Neutrophil (primary cell): Measurements from ENCODE around the gene POLR3B.

Source experiments
- H3K27ac ChIP-seq: fragments of 200-600 bp; sonication (generic); 2 replicates; pipeline ENCODE4 v1.5.1; 2016; ENCODE audit warnings: mild to moderate bottlenecking, moderate library complexity
- H3K27me3 ChIP-seq: fragments of 200-600 bp; sonication (generic); 2 replicates; pipeline ENCODE4 v1.6.0; 2016; ENCODE audit warnings: mild to moderate bottlenecking
- H3K36me3 ChIP-seq: fragments of 200-600 bp; sonication (generic); 2 replicates; pipeline ENCODE4 v1.5.1; 2017
- H3K4me1 ChIP-seq, 2 experiments: fragments of 200-600 bp in 1 of 2; sonication (generic) in 1 of 2; 1 replicate in 1 of 2; 2 replicates in 1 of 2; pipeline versions ENCODE4 v1.5.1 to v1.6.1; 2013 to 2016; ENCODE audit warnings: low read depth in 1 of 2, low read length in 1 of 2, mild to moderate bottlenecking in 1 of 2, moderate library complexity in 1 of 2; ENCODE audit not compliant: control insufficient read depth in 1 of 2, insufficient read depth in 1 of 2
- H3K4me3 ChIP-seq, 2 experiments: fragments of 200-600 bp in 1 of 2; sonication (generic) in 1 of 2; 1 replicate in 1 of 2; 2 replicates in 1 of 2; pipeline ENCODE4 v1.5.1; 2013 to 2016; ENCODE audit warnings: low read depth in 1 of 2, low read length in 1 of 2, mild to moderate bottlenecking in 1 of 2, moderate library complexity in 1 of 2
- H3K9me3 ChIP-seq: fragments of 200-600 bp; sonication (generic); 2 replicates; pipeline ENCODE4 v1.5.1; 2016
- CTCF ChIP-seq: fragments of 200-600 bp; sonication (generic); IDR thresholded peaks from 2 replicates; pipeline ENCODE4 v1.5.1; 2016; ENCODE audit warnings: antibody characterized with exemption

Gene POLR3B

GRCh38 chr12:106446419-106447092 lies 89.0 kb downstream of the POLR3B start:
- H3K4me3 ChIP-seq: no peak overlapping the region
- H3K27ac ChIP-seq: no peak overlapping the region
- H3K4me1 ChIP-seq: no peaks in the 10 kb centered on the region
- peaks cover 14% of the 10 kb centered on the region for H3K36me3 ChIP-seq
- H3K27me3 ChIP-seq: no peaks in the 10 kb centered on the region
- no peaks in the 10 kb centered on the region for H3K9me3 ChIP-seq
- no peak for TF ChIP-seq CTCF

- Histone ChIP-seq H3K36me3 (peaks cover 9% of the 10 kb centered on the region), H3K4me1 (peaks cover 0 to 8% of the 10 kb centered on the region in 2 experiments), H3K4me3 (no peak overlapping the region), H3K27ac (no peak overlapping the region), H3K9me3 (no peaks in the 10 kb centered on the region), H3K27me3 (no peaks in the 10 kb centered on the region)
- no peak for TF ChIP-seq CTCF
Measured at GRCh38 chr12:106452309-106452708, 94.8 kb downstream of the POLR3B start.

GRCh38 chr12:106455111-106455510 lies 97.6 kb downstream of the POLR3B start:
- Histone ChIP-seq H3K9me3 (no peaks in the 10 kb centered on the region), H3K4me3 (no peak overlapping the region), H3K36me3 (peaks cover 29% of the 10 kb centered on the region), H3K27ac (no peak overlapping the region), H3K4me1 (peaks cover 0 to 8% of the 10 kb centered on the region in 2 experiments), H3K27me3 (no peaks in the 10 kb centered on the region)
- no peak for TF ChIP-seq CTCF

GRCh38 chr12:106459124-106459523 lies 101.6 kb downstream of the POLR3B start:
- H3K27me3 ChIP-seq: no peaks in the 10 kb centered on the region
- TF ChIP-seq CTCF: no peak
- no peak overlapping the region for H3K4me3 ChIP-seq
- H3K4me1 ChIP-seq: peaks cover 0 to 8% of the 10 kb centered on the region in 2 experiments
- H3K36me3 ChIP-seq: peaks cover 49% of the 10 kb centered on the region
- H3K27ac ChIP-seq: no peak overlapping the region
- no peaks in the 10 kb centered on the region for H3K9me3 ChIP-seq

- Histone ChIP-seq H3K27me3 (no peaks in the 10 kb centered on the region), H3K27ac (no peak overlapping the region), H3K4me3 (no peak overlapping the region), H3K36me3 (peaks cover 52% of the 10 kb centered on the region), H3K9me3 (no peaks in the 10 kb centered on the region), H3K4me1 (peaks cover 0 to 6% of the 10 kb centered on the region in 2 experiments)
- TF ChIP-seq CTCF: no peak
Measured at GRCh38 chr12:106459534-106459933, 102.0 kb downstream of the POLR3B start.
